Tibial nerve (tissue), 4 donors: ENCODE data around the gene GAGE12F.
"Not testable (repeated sequence)": the region's sequence is repeated elsewhere in the genome, so short reads cannot be mapped to it uniquely, and the experiment has no call there.

Experiments used
- CTCF ChIP-seq, 5 experiments: fragments of 200-600 bp in 3 of 5; fragments of 450-650 bp in 2 of 5; sonication (generic) in 3 of 5; IDR thresholded peaks; one replicate each; pipeline ENCODE4 v1.5.1; 2016 to 2019; ENCODE audit warnings: antibody characterized with exemption in 5 of 5, mild to moderate bottlenecking in 3 of 5, moderate library complexity in 2 of 5
- EP300 ChIP-seq, 2 donors: sonication (generic); formaldehyde crosslinking; IDR thresholded peaks; one replicate each; pipeline ENCODE4 v1.6.1; 2017; ENCODE audit warnings: antibody characterized with exemption in 2 of 2, mild to moderate bottlenecking in 1 of 2
- POLR2A ChIP-seq, 2 donors: fragments of 450-650 bp; IDR thresholded peaks; one replicate each; pipeline ENCODE4 v1.6.1; 2017; ENCODE audit warnings: antibody characterized with exemption in 2 of 2, mild to moderate bottlenecking in 2 of 2, moderate library complexity in 2 of 2

GRCh38 chrX:49570100-49570499 is 9.5 kb downstream of the GAGE12F start, which contains the start of gene GAGE12G:
- not testable (repeated sequence) for TF ChIP-seq POLR2A, CTCF, EP300 (IDR thresholded peaks at IDR 0.05)
